ENCODE measurements around the gene CHCHD6.

Gene CHCHD6

GRCh38 chr3:126974756-126975155 is 270.7 kb downstream of the CHCHD6 start:
- H3K27ac ChIP-seq: no peak overlapping the region
- TF ChIP-seq ZFX (IDR thresholded peaks at IDR 0.05; ENCODE audit: borderline replicate concordance) (no peak), CTCF (IDR thresholded peaks at IDR 0.05) (no peak)

DNA sequence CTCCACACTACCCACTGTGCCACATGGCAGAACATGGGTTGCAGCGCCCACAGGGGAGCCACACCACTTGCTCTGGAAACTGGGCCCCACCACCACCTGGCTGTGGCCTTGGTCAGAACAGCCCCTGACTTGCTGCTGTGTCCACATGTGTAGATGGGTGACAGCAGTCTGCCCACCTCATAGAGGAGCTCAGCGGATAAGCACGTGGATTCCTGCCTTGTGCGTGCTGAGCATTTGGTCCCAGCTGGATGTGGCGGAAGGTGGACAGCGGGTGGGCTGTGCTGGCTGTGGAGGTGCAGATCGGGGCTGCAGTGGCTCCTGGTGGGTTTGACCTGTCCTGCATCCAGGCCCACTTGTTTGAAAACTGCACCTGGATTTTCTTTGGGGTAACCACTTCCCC is 272.9 kb downstream of the CHCHD6 start:
- H3K27ac ChIP-seq: no peak overlapping the region
- no peak for TF ChIP-seq CTCF (IDR thresholded peaks at IDR 0.05)
- TF ChIP-seq ZFX (IDR thresholded peaks at IDR 0.05; ENCODE audit: borderline replicate concordance): no peak

- TF ChIP-seq ZFX (IDR thresholded peaks at IDR 0.05; ENCODE audit: borderline replicate concordance) (no peak), CTCF (IDR thresholded peaks at IDR 0.05) (no peak)
- H3K27ac ChIP-seq: no peak overlapping the region
Measured at GRCh38 chr3:126977821-126978220, 273.8 kb downstream of the CHCHD6 start.

- TF ChIP-seq ZFX (IDR thresholded peaks at IDR 0.05; ENCODE audit: borderline replicate concordance) (no peak), CTCF (IDR thresholded peaks at IDR 0.05) (no peak)
- H3K27ac ChIP-seq: no peak overlapping the region
Measured at GRCh38 chr3:126978291-126978690, 274.3 kb downstream of the CHCHD6 start.

- H3K27ac ChIP-seq: no peak overlapping the region
Measured at GRCh38 chr3:126979046-126979628, 275.1 kb downstream of the CHCHD6 start.

GRCh38 chr3:126980266-126980811 is 276.3 kb downstream of the CHCHD6 start:
- TF ChIP-seq CTCF (IDR thresholded peaks at IDR 0.05) (no peak), ZFX (IDR thresholded peaks at IDR 0.05; ENCODE audit: borderline replicate concordance) (no peak)
- no peak overlapping the region for H3K27ac ChIP-seq

More at GRCh38 chr3:126979046-126979628, 275.1 kb downstream of the CHCHD6 start:
- no peak for TF ChIP-seq CTCF (IDR thresholded peaks at IDR 0.05)
- no peak for TF ChIP-seq ZFX (IDR thresholded peaks at IDR 0.05; ENCODE audit: borderline replicate concordance)

GRCh38 chr3:126982126-126982470 is 278.1 kb downstream of the CHCHD6 start:
- H3K27ac ChIP-seq: no peak overlapping the region
- TF ChIP-seq ZFX (IDR thresholded peaks at IDR 0.05; ENCODE audit: borderline replicate concordance): no peak
- TF ChIP-seq CTCF (IDR thresholded peaks at IDR 0.05): no peak
